WTC11 (cell line): ENCODE measurements around the gene PDE8A. TPM values are rescaled to one million over a fixed set of nuclear protein-coding genes. Genes with fewer than 3 reads are reported as not detected.
A peak's percentile ranks its signal among the peaks of the same experiment; 100 is the strongest.

Source experiments
- ATAC-seq: fragments of 200-7000 bp; cut with Tn5 transposase; 2 replicates; pipeline ENCODE4 v1.10.0; 2021; ENCODE audit warnings: mild to moderate bottlenecking, moderate library complexity
- CTCF ChIA-PET: fragments of 300-600 bp; sonication (Branson Sonifier 250); formaldehyde crosslinking; loops from one replicate; lab custom pipeline; 2021; ENCODE audit warnings: antibody characterized with exemption; lab: Charles Lee
- POLR2A ChIA-PET: fragments of 350-600 bp; sonication (Branson Sonifier 250); formaldehyde crosslinking; loops from one replicate; lab custom pipeline; 2021; ENCODE audit warnings: antibody characterized with exemption; lab: Charles Lee
- DNase-seq: peaks from one replicate; pipeline ENCODE4 v3.0.0; 2021; ENCODE audit warnings: low spot score
- H3K27ac Mint-ChIP-seq: 2 replicates; pipeline ENCODE4 v1.8.0; 2021; ENCODE audit warnings: mixed read lengths
- H3K27me3 Mint-ChIP-seq: 2 replicates; pipeline ENCODE4 v1.8.0; 2021; ENCODE audit warnings: low read depth, mild to moderate bottlenecking, moderate library complexity, mixed read lengths
- H3K36me3 Mint-ChIP-seq: 2 replicates; pipeline ENCODE4 v1.8.0; 2021; ENCODE audit warnings: mixed read lengths
- H3K4me1 Mint-ChIP-seq: 2 replicates; pipeline ENCODE4 v1.8.0; 2022; ENCODE audit warnings: mixed read lengths
- H3K4me3 Mint-ChIP-seq: 2 replicates; pipeline ENCODE4 v1.8.0; 2021; ENCODE audit warnings: mild to moderate bottlenecking, moderate library complexity, mixed read lengths
- H3K9me3 Mint-ChIP-seq: 2 replicates; pipeline ENCODE4 v1.8.0; 2021; ENCODE audit warnings: mixed read lengths
- ESRRA ChIP-seq: sonication (generic); formaldehyde crosslinking; IDR thresholded peaks from 2 replicates; pipeline ENCODE4 v1.8.1; 2022; ENCODE audit warnings: mild to moderate bottlenecking, missing genetic modification reagents, borderline replicate concordance
- ETV6 ChIP-seq: sonication (generic); formaldehyde crosslinking; IDR thresholded peaks from 2 replicates; pipeline ENCODE4 v1.8.1; 2022; ENCODE audit warnings: mild to moderate bottlenecking, missing genetic modification reagents
- FOXJ3 ChIP-seq: sonication (generic); formaldehyde crosslinking; IDR thresholded peaks from 2 replicates; pipeline ENCODE4 v1.9.0; 2021; ENCODE audit warnings: missing genetic modification reagents, mild to moderate bottlenecking, borderline replicate concordance
- FOXK1 ChIP-seq: sonication (generic); formaldehyde crosslinking; IDR thresholded peaks from 2 replicates; pipeline ENCODE4 v1.8.0; 2022; ENCODE audit warnings: mild to moderate bottlenecking, moderate library complexity, missing genetic modification reagents
- GTF2I ChIP-seq: fragments of 250-450 bp; sonication (Bioruptor Pico); conservative IDR thresholded peaks from 2 replicates; pipeline ENCODE4 v1.4.0; 2021; ENCODE audit warnings: mild to moderate bottlenecking
- JUN ChIP-seq: sonication (generic); formaldehyde crosslinking; IDR thresholded peaks from 2 replicates; pipeline ENCODE4 v1.8.0; 2023; ENCODE audit warnings: mild to moderate bottlenecking, missing genetic modification reagents
- NFE2L1 ChIP-seq: sonication (generic); formaldehyde crosslinking; IDR thresholded peaks from 2 replicates; pipeline ENCODE4 v1.8.1; 2023; ENCODE audit warnings: missing genetic modification reagents
- NR3C1 ChIP-seq: sonication (generic); formaldehyde crosslinking; conservative IDR thresholded peaks from 2 replicates; pipeline ENCODE4 v1.8.1; 2023; ENCODE audit warnings: low read depth, mild to moderate bottlenecking, missing genetic modification reagents
- OVOL2 ChIP-seq: fragments of 250-450 bp; sonication (Bioruptor Pico); IDR thresholded peaks from 2 replicates; pipeline ENCODE4 v1.9.0; 2021; ENCODE audit warnings: mild to moderate bottlenecking, borderline replicate concordance
- SP1 ChIP-seq: sonication (generic); formaldehyde crosslinking; conservative IDR thresholded peaks from 2 replicates; pipeline ENCODE4 v1.8.1; 2022; ENCODE audit warnings: missing genetic modification reagents
- TEAD4 ChIP-seq: sonication (generic); formaldehyde crosslinking; IDR thresholded peaks from 2 replicates; pipeline ENCODE4 v1.8.0; 2022; ENCODE audit warnings: mild to moderate bottlenecking, missing genetic modification reagents
- ZBTB21 ChIP-seq: sonication (generic); formaldehyde crosslinking; IDR thresholded peaks from 2 replicates; pipeline ENCODE4 v1.8.1; 2023; ENCODE audit warnings: mild to moderate bottlenecking, missing genetic modification reagents, borderline replicate concordance
- ZNF396 ChIP-seq: fragments of 250-450 bp; sonication (Bioruptor Pico); IDR thresholded peaks from 2 replicates; pipeline ENCODE4 v1.8.0; 2021; ENCODE audit warnings: mild to moderate bottlenecking, moderate library complexity, borderline replicate concordance
- total RNA-seq: library from RNA; stranded (reverse); gene quantifications from 3 replicates; pipeline ENCODE4 v1.2.3, GENCODE V29; 2021
- TF ChIP-seq, protein P1 (sequence below): fragments of 250-450 bp; sonication (Bioruptor Pico); IDR thresholded peaks from 2 replicates; pipeline ENCODE4 v1.9.0; 2021; ENCODE audit warnings: mild to moderate bottlenecking
- TF ChIP-seq, protein P2 (sequence below): sonication (generic); formaldehyde crosslinking; IDR thresholded peaks from 2 replicates; pipeline ENCODE4 v1.8.0; 2023; ENCODE audit warnings: mild to moderate bottlenecking, missing genetic modification reagents
- TF ChIP-seq, protein P3 (sequence below): sonication (generic); formaldehyde crosslinking; IDR thresholded peaks from 2 replicates; pipeline ENCODE4 v1.8.0; 2022; ENCODE audit warnings: mild to moderate bottlenecking, missing genetic modification reagents
- TF ChIP-seq, protein P4 (sequence below): sonication (generic); formaldehyde crosslinking; IDR thresholded peaks from 2 replicates; pipeline ENCODE4 v1.8.0; 2022; ENCODE audit warnings: missing genetic modification reagents
- TF ChIP-seq, protein P5 (sequence below): sonication (generic); formaldehyde crosslinking; IDR thresholded peaks from 2 replicates; pipeline ENCODE4 v1.8.1; 2023; ENCODE audit warnings: mild to moderate bottlenecking, moderate library complexity, missing genetic modification reagents
- TF ChIP-seq, protein P6 (sequence below): sonication (generic); formaldehyde crosslinking; IDR thresholded peaks from 2 replicates; pipeline ENCODE4 v1.8.1; 2023; ENCODE audit warnings: mild to moderate bottlenecking, missing genetic modification reagents

PDE8A gene
- total RNA-seq, 1 experiment from 2014 or later: 13.9 TPM

DNA sequence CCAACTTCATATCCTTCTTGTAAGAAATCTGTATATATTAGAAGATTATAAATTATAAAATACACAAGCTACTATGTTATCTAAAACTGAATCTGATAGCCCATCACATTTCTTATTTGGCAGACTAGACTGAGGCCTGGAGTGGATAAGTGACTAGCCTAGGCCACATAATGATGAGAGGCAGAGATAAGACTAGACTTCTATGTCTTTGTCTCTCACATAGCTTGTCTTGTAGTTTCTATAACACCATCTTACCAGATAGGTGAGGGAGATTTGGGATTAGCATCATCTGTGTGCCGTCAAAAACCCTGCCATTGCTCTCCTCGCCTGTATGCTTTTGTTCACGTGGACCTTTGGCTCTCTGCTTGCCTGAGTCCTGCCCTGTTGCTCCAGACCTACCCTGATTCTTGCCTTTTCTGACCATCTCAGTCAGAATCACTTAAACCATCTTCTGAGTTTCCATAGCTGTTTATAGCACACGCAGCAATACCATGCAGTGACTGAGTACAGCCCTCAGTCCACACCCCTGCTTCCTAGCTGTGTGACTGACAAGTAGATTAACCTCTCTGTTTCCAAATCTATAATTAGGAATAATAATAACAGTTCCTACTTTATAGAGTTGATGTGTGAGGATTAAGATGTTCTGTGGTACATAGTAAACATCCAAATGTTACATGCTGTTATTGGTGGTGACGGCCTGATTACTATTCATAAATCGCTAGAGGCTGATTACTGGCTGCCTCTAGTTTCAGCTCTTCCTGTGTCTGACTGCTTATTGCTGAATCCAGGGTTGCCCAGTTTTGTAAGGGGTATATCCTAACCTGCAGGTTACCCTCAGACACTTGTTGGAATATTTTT is 49.7 kb downstream of the PDE8A start:
- ATAC-seq (0 out of 2 replicates have a peak, but pooled peaks have one; percentile 16), DNase-seq (no peak)
- ChIA-PET POLR2A (interaction anchor here (0.5 kb wide), 1 partner anchor 285 kb away, joined by 3 read pairs; no protein-coding TSS in a partner anchor), CTCF (interaction anchor here (1.0 to 2.3 kb wide), 4 partner anchors 11 to 103 kb away, joined by 3 to 8 read pairs (median 3); no protein-coding TSS in a partner anchor)
- H3K27me3 Mint-ChIP-seq: no peaks in the 10 kb centered on the region
- H3K27ac Mint-ChIP-seq: peak overlapping the region; percentile 41; the same call in 1 of the 2 replicates
- TF ChIP-seq, protein P1, sequence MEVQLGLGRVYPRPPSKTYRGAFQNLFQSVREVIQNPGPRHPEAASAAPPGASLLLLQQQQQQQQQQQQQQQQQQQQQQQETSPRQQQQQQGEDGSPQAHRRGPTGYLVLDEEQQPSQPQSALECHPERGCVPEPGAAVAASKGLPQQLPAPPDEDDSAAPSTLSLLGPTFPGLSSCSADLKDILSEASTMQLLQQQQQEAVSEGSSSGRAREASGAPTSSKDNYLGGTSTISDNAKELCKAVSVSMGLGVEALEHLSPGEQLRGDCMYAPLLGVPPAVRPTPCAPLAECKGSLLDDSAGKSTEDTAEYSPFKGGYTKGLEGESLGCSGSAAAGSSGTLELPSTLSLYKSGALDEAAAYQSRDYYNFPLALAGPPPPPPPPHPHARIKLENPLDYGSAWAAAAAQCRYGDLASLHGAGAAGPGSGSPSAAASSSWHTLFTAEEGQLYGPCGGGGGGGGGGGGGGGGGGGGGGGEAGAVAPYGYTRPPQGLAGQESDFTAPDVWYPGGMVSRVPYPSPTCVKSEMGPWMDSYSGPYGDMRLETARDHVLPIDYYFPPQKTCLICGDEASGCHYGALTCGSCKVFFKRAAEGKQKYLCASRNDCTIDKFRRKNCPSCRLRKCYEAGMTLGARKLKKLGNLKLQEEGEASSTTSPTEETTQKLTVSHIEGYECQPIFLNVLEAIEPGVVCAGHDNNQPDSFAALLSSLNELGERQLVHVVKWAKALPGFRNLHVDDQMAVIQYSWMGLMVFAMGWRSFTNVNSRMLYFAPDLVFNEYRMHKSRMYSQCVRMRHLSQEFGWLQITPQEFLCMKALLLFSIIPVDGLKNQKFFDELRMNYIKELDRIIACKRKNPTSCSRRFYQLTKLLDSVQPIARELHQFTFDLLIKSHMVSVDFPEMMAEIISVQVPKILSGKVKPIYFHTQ (CRISPR knock-in tag): no peak
- TF ChIP-seq JUN (CRISPR knock-in tag) (no peak), GTF2I (CRISPR knock-in tag) (no peak), TEAD4 (CRISPR knock-in tag) (no peak)
- TF ChIP-seq, protein P2, sequence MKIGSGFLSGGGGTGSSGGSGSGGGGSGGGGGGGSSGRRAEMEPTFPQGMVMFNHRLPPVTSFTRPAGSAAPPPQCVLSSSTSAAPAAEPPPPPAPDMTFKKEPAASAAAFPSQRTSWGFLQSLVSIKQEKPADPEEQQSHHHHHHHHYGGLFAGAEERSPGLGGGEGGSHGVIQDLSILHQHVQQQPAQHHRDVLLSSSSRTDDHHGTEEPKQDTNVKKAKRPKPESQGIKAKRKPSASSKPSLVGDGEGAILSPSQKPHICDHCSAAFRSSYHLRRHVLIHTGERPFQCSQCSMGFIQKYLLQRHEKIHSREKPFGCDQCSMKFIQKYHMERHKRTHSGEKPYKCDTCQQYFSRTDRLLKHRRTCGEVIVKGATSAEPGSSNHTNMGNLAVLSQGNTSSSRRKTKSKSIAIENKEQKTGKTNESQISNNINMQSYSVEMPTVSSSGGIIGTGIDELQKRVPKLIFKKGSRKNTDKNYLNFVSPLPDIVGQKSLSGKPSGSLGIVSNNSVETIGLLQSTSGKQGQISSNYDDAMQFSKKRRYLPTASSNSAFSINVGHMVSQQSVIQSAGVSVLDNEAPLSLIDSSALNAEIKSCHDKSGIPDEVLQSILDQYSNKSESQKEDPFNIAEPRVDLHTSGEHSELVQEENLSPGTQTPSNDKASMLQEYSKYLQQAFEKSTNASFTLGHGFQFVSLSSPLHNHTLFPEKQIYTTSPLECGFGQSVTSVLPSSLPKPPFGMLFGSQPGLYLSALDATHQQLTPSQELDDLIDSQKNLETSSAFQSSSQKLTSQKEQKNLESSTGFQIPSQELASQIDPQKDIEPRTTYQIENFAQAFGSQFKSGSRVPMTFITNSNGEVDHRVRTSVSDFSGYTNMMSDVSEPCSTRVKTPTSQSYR (CRISPR knock-in tag): no peak
- TF ChIP-seq, protein P3, sequence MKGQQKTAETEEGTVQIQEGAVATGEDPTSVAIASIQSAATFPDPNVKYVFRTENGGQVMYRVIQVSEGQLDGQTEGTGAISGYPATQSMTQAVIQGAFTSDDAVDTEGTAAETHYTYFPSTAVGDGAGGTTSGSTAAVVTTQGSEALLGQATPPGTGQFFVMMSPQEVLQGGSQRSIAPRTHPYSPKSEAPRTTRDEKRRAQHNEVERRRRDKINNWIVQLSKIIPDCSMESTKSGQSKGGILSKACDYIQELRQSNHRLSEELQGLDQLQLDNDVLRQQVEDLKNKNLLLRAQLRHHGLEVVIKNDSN (CRISPR knock-in tag): no peak
- H3K9me3 Mint-ChIP-seq: no peaks in the 10 kb centered on the region
- H3K4me3 Mint-ChIP-seq: no peak overlapping the region
- H3K4me1 Mint-ChIP-seq: peaks cover 49% of the 10 kb centered on the region
- no peaks in the 10 kb centered on the region for H3K36me3 Mint-ChIP-seq

DNA sequence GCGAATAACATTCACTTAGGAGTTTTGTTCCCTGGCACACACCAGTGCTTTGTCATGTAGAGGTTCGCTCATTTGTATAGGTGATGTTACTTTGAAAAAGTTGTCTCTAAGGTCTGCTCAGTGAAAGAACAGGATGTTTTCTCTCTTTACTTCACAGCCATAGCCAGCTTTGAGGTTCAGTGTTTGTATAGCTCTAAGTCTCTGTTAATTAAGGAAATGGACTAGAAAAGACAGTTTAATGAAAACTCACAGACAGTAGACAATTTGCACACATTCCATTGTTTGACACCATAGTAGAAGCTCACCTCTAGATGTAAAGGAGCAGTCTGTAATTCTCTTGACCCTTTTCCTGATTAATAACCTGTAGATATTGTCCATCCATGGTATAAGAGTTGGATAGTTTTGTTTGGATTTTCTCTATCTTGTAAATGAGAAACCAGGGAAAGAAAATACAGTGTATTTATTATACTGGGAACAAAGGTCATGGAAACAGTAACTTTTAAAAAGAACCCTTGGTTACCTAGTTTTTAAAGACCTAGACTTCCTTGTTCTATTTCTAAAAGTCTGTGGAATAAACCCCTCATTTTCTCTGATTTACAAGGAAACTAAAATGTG is 50.4 kb downstream of the PDE8A start:
- DNase-seq (no peak), ATAC-seq (peak; percentile 62)
- POLR2A ChIA-PET: interaction anchor here (0.5 kb wide), 1 partner anchor 286 kb away, joined by 3 read pairs; no protein-coding TSS in a partner anchor
- Mint-ChIP-seq H3K4me1 (peaks cover 52% of the 10 kb centered on the region), H3K4me3 (no peak overlapping the region), H3K9me3 (no peaks in the 10 kb centered on the region), H3K27ac (peak overlapping the region; percentile 41; the same call in 1 of the 2 replicates), H3K36me3 (no peaks in the 10 kb centered on the region), H3K27me3 (no peaks in the 10 kb centered on the region)
- CTCF ChIA-PET: interaction anchor here (1.0 to 2.3 kb wide), 4 partner anchors 11 to 104 kb away, joined by 3 to 8 read pairs (median 3); no protein-coding TSS in a partner anchor
- TF ChIP-seq SP1 (CRISPR knock-in tag): no peak
- no peak for TF ChIP-seq ZBTB21
- TF ChIP-seq FOXK1 (CRISPR knock-in tag): no peak
- no peak for TF ChIP-seq FOXJ3 (CRISPR knock-in tag)
- TF ChIP-seq, protein P4, sequence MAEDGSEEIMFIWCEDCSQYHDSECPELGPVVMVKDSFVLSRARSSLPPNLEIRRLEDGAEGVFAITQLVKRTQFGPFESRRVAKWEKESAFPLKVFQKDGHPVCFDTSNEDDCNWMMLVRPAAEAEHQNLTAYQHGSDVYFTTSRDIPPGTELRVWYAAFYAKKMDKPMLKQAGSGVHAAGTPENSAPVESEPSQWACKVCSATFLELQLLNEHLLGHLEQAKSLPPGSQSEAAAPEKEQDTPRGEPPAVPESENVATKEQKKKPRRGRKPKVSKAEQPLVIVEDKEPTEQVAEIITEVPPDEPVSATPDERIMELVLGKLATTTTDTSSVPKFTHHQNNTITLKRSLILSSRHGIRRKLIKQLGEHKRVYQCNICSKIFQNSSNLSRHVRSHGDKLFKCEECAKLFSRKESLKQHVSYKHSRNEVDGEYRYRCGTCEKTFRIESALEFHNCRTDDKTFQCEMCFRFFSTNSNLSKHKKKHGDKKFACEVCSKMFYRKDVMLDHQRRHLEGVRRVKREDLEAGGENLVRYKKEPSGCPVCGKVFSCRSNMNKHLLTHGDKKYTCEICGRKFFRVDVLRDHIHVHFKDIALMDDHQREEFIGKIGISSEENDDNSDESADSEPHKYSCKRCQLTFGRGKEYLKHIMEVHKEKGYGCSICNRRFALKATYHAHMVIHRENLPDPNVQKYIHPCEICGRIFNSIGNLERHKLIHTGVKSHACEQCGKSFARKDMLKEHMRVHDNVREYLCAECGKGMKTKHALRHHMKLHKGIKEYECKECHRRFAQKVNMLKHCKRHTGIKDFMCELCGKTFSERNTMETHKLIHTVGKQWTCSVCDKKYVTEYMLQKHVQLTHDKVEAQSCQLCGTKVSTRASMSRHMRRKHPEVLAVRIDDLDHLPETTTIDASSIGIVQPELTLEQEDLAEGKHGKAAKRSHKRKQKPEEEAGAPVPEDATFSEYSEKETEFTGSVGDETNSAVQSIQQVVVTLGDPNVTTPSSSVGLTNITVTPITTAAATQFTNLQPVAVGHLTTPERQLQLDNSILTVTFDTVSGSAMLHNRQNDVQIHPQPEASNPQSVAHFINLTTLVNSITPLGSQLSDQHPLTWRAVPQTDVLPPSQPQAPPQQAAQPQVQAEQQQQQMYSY (CRISPR knock-in tag): no peak
- TF ChIP-seq OVOL2 (CRISPR knock-in tag): no peak
- no peak for TF ChIP-seq NR3C1
- no peak for TF ChIP-seq ESRRA
- TF ChIP-seq, protein P5, sequence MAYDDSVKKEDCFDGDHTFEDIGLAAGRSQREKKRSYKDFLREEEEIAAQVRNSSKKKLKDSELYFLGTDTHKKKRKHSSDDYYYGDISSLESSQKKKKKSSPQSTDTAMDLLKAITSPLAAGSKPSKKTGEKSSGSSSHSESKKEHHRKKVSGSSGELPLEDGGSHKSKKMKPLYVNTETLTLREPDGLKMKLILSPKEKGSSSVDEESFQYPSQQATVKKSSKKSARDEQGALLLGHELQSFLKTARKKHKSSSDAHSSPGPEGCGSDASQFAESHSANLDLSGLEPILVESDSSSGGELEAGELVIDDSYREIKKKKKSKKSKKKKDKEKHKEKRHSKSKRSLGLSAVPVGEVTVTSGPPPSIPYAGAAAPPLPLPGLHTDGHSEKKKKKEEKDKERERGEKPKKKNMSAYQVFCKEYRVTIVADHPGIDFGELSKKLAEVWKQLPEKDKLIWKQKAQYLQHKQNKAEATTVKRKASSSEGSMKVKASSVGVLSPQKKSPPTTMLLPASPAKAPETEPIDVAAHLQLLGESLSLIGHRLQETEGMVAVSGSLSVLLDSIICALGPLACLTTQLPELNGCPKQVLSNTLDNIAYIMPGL: no peak
- TF ChIP-seq, protein P6, sequence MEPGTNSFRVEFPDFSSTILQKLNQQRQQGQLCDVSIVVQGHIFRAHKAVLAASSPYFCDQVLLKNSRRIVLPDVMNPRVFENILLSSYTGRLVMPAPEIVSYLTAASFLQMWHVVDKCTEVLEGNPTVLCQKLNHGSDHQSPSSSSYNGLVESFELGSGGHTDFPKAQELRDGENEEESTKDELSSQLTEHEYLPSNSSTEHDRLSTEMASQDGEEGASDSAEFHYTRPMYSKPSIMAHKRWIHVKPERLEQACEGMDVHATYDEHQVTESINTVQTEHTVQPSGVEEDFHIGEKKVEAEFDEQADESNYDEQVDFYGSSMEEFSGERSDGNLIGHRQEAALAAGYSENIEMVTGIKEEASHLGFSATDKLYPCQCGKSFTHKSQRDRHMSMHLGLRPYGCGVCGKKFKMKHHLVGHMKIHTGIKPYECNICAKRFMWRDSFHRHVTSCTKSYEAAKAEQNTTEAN: no peak
- no peak for TF ChIP-seq ZNF396 (CRISPR knock-in tag)
- TF ChIP-seq NFE2L1 (CRISPR knock-in tag): no peak
- no peak for TF ChIP-seq ETV6 (CRISPR knock-in tag)
